HG03558 (cell line): ENCODE measurements around the gene LAMC1.

Source experiments
- ATAC-seq: cut with Tn5 transposase; IDR thresholded peaks from one replicate; pipeline ENCODE4 v1.9.1; 2021; ENCODE audit warnings: moderate number of reproducible peaks; ENCODE audit not compliant: unreplicated experiment; ENCODE audit errors: extremely low read depth

The LAMC1 gene

DNA sequence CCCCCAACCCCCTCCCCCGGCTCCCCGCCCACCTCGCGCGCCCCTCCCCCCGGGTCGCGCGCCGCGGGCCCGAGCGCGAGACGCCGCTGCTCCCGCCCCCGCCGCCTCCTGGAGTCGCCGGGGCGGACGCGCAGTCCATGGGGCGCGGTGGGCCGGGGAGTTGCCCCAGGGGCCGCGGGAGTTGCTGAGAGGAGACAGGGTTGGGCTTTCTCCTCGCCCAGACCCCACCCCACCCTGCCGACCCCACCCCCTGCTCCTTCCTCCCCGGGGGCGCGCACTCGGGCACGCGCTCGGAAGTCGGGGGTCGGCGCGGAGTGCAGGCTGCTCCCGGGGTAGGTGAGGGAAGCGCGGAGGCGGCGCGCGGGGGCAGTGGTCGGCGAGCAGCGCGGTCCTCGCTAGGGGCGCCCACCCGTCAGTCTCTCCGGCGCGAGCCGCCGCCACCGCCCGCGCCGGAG lies at the start of gene LAMC1:
TSS of gene LAMC1 (plus strand) at position 275 of the 455 bp plus-strand sequence. CDS start 297 bp downstream, outside the sequence.
- ATAC-seq, result peak; percentile 9

- no peak for ATAC-seq
Measured at GRCh38 chr1:182974506-182975191, 48.6 kb upstream of the LAMC1 start.

DNA sequence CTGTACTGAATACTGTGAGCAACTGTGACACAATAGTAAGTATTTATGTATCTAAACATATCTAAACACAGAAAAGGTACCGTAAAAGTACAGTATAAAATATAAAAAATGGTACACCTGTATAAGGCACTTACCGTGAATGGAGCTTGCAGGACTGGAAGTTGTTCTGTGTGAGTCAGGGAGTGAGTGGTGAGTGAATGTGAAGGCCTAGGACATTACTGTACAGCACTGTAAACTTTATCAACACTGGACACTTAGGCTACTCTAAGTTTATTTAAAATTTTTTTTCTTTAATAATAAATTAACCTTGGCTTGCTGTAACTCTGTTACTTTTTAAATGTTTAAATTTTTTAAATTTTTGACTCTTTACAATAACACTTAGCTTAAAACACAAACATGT lies 45.7 kb upstream of the LAMC1 start:
- ATAC-seq, result no peak

GRCh38 chr1:182978151-182978853 lies 44.9 kb upstream of the LAMC1 start:
- ATAC-seq, result no peak

GRCh38 chr1:182984138-182984537 lies 39.1 kb upstream of the LAMC1 start:
- no peak for ATAC-seq

- ATAC-seq, result no peak
Measured at GRCh38 chr1:182984621-182985020, 38.6 kb upstream of the LAMC1 start.

GRCh38 chr1:182985876-182986275 lies 37.3 kb upstream of the LAMC1 start:
- ATAC-seq, result no peak

GRCh38 chr1:182990413-182991144 lies 32.6 kb upstream of the LAMC1 start:
- ATAC-seq, result no peak

GRCh38 chr1:182993746-182994145 lies 29.5 kb upstream of the LAMC1 start:
- no peak for ATAC-seq

DNA sequence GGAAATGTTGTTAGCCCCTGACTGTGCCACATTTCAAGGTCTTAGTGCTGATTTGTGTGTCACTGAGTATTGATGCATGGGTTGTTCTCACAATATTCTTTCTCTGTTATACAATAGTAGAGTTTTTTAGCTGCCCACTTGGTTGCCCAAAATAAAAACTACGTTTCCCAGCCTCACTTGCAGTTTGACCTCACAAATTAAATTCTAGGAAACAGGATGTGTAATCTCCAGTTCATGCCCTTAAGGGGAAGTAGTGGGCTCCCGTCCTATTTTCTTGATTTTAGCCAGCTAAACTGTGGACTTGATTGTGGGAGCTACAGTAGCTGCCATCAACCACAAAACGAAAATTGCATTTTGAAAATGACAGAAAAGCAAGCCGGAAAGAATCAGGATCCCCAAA lies 27.3 kb upstream of the LAMC1 start:
- ATAC-seq, result no peak

DNA sequence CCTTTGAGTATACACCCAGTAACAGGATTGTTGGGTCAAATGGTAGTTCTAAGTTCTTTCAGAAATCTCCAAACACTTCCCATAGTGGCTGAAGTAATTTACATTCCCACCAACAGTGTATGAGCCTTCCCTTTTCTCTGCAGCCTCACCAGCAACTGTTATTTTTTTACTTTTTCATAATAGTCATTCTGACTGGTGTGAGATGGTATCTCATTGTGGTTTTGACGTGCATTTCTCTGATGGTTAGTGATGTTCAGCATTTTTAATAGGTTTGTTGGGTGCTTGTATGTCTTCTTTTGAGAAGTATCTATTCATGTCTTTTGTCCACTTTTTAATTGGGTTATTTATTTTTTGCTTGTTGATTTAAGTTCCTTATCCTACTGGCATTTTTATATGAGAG lies 26.4 kb upstream of the LAMC1 start:
- no peak for ATAC-seq

DNA sequence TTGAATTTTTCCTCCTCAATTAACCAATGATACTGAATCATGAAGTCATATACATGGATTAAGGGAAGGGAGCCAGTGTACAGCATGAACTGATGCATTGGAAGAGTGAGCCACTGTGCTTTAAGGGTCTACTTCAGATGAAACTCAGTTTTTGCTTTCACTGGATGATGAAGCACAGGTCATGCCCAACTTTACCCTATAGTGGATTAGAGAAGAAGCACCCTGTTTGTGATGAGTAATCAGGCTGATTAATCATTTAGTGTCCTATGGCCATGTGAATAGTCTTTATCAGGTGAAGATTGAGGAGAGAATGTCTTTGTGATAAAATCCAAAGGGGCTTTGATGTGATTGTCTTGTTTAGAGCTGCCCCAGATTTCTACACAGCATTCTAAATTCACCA lies 24.7 kb upstream of the LAMC1 start:
- ATAC-seq, result no peak

DNA sequence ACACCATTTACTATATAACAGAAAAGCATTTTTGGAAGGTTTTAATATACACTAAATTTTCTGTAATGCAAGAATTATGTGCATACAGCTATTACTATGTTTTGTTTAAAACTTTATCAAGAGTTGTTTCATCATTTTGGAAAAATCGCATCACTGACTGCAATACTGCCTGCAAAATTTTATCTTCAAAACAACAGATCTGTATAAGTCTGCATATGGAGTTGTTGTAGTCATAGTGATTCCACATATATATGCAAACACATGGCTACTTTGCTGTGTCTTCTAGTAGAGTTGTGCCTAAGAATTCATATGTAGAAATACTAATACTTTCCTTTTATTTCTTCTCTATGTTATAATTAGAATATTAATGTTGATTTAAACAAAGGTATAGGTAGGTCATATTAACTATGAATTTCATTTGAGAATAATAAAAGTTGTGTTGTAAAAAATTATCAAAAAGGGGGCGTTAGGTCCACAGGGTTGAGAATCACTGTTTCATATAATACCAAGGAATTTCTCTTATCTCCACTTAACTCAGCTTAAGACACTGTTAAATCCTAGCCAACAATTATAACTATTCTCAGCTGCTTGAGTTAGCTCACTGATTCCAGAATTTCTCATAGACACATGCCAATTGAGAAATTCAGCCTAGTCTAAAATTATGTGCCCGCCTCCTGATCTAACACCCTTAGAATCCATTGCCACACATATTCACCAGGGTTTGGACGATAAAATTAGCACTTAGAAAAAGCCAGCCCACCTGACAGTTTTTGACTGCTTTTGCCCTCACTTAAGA lies 22.9 kb upstream of the LAMC1 start:
- no peak for ATAC-seq

- no peak for ATAC-seq
Measured at GRCh38 chr1:183002267-183002666, 21.0 kb upstream of the LAMC1 start.

DNA sequence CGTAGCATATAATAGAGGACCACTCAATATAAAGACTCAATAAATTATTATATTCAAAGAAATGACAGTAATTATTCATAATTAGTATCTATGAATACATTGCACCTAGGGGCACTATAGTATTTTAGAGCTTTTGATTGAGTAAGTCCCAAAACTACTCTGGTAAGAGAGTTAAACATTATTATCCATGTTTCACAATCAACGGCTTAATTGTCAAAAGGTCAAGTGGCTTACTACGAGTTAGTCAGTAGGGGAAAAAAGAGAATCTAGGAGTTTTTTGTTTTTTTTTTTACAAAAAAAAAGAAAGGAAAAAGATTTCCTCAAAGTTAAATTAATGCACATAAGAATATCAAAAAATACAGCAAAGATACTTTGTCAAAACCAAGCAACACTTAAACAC lies 20.4 kb upstream of the LAMC1 start:
- ATAC-seq, result no peak

DNA sequence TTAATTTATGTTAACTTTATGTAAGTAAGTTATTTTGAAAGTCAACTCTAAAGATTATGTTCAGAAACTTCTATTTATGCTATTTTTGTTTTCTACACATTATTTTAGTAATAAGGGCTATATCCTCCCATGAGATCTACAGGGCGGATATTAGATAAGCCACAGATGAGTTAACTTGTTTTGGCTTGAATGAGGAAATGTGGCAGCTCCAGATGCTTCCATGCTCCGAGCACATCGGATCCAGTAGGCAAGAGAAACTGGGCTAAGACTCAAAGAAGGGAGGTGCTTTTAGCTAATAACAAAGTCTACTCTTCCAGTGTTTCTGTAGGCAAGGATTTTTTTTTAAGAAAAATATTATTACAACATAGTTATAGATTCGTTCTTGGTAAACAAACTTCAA lies 20.0 kb upstream of the LAMC1 start:
- ATAC-seq, result no peak

DNA sequence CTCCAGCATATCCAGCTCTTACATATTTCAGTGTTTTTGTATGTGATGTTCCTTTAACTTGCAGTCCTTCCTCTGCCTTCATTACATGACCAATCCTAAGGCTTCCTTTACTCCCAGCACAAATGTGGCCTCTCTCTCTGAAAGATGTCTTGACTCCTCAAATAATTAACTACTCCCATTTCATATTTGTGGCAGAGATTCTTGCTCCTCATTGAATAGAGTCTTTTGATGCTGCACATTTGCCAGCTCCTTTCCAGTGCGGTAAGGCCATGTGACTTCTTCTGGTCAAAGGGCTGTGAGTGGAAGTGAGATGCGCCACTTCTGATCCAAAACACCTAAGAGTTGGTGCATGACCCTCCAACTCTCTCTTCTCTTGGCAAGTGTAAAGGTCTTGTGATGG lies 19.1 kb upstream of the LAMC1 start:
- ATAC-seq, result no peak

DNA sequence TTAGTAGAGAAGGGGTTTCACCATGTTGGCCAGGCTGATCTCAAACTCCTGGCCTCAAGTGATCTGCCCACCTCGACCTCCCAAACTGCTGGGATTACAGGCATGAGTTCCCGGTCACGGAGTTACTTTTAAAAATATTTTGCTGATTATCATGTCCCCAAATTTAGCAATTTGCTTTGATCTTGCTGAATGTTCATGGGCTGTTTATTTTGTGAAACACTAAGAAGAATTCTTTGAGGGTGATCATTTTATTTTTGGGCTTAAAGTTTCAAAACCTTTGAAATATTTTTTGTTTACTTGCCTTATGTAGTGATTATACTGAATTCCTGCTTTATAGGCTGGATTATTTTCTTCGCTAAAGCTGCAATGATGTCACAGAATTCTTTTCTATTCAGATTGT lies 11.4 kb upstream of the LAMC1 start:
- ATAC-seq, result no peak

DNA sequence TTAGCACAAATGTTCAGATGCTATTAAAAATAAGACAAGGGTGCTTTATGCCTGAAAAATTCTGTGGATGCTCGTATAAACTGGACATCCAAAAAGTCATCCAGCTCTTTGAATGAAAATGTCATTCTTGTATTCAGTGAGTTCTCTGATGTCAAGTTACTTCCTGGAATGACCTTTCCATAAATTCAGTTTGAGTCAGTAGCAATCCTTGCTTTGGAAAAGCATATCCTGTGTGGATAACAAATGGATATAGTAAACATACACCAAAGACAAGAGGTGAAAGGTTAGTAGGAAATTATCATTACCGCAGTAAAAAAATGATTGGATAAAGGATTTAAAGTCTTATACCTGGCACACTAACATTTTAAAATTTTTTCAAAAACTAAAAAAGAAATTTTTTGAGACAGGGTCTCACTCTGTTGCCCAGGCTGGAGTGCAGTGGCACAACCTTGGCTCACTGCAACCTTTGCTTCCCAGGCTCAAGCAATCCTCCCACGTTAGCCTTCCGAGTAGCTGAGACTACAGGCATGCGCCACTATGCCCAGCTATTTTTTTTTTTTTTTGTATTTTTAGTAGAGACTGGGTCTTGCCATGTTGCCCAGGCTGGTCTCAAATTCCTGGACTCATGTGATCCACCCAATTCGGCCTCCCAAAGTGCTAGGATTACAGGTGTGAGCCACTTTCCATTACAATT lies 10.8 kb upstream of the LAMC1 start:
- ATAC-seq, result no peak
